COR-L47 (cell line): ENCODE measurements around the gene SMIM7.
"Not testable (repeated sequence)": the region's sequence is repeated elsewhere in the genome, so short reads cannot be mapped to it uniquely, and the experiment has no call there.

Source experiments
- DNase-seq: peaks from one replicate; lab custom pipeline; 2025; lab: John Stamatoyannopoulos, UW

Gene SMIM7

GRCh38 chr19:16659832-16660708 is at the start of gene SMIM7:
Gene SMIM7, minus strand, starts transcription at chr19:16660144. Its CDS starts 34 bp downstream, at chr19:16660110.
- DNase-seq: peak; percentile 98

DNA sequence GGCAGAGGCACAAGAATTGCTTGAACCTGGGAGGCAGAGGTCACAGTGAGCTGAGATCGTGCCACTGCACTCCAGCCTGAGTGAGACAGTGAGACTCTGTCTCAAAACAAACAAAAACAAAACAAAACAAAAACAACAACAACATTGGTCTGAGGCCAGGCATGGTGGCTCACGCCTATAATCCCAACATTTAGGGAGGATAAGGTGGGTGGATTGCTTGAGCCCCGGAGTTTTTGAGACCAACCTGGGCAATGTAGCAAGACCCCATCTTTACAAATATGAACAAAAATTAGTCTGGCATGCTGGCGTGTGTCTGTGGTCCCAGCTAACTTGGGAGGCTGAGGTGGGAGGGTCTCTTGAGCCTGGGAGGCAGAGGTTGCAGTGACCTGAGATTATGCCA is 43.7 kb upstream of the SMIM7 start:
- DNase-seq: no peak

- no peak for DNase-seq
Observed at GRCh38 chr19:16702123-16702522, 42.2 kb upstream of the SMIM7 start.

DNA sequence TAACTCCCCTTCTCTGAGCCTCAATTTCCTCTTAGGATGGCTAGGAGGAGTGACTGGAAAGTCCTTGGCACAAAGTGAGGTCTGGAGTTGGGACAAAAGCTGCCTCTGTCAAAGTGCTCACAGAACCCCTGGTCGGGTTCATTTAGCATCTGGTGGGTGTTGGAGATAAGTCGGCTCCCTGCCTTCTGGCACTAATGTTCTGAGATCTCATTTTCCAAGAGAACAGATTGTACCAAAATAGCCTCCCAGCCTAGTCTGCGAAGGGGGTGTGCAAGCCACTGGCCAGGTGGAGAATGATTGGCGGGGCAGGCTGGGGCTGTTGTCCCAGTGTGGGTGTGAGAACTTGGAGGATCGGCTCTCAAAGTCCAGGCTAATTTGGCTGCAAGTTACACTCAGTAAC is 39.0 kb upstream of the SMIM7 start:
- DNase-seq: no peak

- no peak for DNase-seq
Observed at GRCh38 chr19:16688084-16688483, 28.1 kb upstream of the SMIM7 start.

GRCh38 chr19:16684216-16684615 is 24.3 kb upstream of the SMIM7 start:
- DNase-seq: no peak

DNA sequence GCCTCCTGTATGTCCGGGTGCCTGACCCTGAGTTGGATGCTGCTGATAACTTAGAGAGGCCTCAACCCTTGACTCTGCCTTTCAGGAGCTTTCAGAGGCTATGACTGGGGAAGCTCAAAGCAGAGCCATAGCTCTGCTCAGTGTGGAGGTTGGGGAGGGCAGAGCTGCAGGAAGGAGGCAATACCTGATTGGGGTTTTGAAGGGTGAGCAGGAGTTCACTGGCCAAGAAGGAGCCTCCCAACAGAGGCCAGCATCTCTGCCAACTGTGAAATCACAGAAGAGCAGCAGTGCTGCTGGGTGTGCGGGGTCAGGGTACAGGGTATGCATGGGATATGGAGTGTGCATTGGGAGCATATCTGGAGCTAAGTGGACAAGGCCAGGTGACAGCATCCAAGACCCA is 22.6 kb upstream of the SMIM7 start:
- DNase-seq: no peak

DNA sequence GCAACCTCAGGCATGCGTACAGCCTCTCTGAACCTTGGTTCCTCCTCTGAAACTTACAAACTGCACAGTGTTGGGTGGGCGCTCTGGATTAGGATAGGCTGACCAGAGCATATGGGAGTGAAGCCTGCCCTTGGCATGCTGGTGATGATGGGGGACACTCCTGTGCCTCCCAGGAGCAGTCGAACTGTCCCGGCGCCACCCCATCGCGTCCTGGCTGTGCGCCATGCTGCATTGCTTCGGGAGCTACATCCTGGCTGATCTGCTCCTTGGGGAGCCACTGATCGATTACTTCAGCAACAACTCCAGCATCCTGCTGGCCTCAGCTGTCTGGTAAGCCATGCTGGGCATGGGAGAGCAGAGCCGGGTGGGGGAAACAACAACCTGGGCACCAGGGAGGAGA is 19.9 kb upstream of the SMIM7 start:
- no peak for DNase-seq

DNA sequence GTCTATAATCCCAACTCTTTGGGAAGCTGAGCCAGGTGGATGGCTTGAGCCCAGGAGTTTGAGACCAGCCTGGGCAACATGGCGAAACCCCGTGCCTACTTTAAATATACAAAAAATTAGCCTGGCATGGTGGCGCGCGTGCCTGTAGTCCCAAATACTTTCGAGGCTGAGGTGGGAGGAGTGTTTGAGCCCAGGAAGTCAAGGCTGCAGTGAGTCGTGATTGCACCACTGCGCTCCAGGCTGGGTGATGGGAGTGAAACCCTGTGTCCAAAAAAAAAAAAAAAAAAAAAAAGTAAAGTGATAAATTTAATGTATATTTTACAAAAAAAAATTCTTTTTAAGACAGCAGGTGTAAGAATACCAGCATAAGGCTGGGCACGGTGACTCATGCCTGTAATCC is 18.6 kb upstream of the SMIM7 start:
- no peak for DNase-seq

DNA sequence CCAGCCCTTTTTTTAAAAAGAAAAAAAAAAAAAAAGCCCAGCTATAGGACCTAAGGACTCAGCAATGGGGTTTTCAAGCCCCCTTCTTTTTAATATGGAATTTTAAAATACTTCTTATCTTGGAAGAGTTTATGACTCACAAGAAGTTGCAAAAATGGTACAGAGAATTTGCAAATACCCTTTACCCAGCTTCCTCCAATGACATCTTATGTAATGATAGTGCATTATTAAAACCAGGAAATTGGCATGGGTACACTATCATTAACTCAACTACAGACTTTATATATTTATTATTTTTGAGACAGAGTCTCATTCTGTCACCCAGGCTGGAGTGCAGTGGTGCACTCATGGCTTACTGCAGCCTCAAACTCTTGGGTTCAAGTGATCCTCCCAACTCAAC is 17.1 kb upstream of the SMIM7 start:
- no peak for DNase-seq

DNA sequence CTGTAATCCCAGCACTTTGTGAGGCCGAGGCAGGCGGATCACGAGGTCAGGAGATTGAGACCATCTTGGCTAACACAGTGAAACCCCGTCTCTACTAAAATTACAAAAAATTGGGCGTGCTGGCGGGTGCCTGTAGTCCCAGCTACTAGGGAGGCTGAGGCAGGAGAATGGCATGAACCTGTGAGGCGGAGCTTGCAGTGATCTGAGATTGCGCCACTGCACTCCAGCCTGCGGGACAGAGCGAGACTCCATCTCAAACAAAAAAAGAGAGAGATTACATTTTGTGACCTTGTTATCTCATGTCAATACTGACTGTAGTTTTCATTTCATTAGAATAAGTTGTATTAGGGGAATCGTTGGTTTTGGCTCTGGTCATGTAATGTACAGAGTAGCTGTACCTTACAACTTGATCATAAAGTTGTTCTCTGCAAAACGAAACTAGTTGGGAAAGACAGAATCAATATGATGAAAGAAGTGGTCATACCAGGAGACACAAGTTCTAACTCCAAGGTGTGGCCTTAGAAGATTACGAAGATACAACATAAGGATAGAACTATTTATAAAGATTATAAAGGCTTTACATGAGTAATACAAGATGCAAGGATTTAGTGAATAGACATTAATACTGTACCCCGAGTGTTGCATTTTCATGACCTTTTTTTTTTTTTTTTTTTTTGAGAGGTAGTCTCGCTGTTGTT is 16.3 kb upstream of the SMIM7 start:
- no peak for DNase-seq

- DNase-seq: not testable (repeated sequence)
Observed at GRCh38 chr19:16673839-16674238, 13.9 kb upstream of the SMIM7 start.

- no peak for DNase-seq
Observed at GRCh38 chr19:16673231-16673630, 13.3 kb upstream of the SMIM7 start.

DNA sequence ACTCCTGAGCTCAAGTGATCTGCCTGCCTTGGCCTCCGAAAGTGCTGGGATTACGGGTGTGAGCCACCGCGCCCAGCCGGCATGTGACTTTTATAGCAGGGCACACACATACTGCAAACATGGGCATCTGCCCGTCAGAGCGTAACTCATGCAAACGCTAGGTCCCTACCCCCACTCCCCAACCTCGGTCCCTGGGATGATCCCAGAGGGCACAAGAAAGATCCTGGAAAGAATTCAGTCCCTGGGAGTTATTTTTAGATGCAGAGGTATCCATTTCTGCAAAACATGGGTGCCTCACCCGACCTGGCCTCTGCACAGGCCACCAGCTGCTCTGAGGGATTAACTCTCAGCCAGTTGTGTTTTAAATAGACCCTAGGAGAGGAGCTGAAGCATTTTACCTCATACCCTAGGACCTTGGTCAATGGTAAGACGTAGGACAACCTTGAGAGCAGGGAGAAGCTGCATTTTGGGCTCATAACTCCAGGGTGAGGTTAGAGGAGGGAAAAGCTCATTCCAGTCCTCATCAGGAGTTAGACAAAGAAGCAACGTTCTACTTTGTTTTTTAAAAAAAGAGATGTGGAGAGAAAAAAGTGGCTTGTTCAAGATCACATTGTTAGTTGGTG is 11.8 kb upstream of the SMIM7 start:
- DNase-seq: no peak

- DNase-seq: no peak
Observed at GRCh38 chr19:16670291-16670690, 10.3 kb upstream of the SMIM7 start.

DNA sequence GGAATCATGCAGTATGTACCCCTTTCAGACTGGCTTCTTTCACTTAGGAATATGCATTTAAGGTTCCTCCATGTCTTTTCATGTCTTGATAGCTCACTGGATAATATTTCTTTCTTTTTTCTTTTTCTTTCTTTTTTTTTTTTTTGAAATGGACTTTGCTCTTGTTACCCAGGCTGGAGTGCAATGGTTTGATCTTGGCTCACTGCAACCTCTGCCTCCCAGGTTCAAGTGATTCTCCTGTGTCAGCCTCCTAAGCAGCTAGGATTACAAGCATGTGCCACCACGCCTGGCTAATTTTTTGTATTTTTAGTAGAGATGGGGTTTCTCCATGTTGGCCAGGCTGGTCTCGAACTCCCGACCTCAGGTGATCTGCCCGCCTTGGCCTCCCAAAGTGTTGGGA is 8.8 kb upstream of the SMIM7 start:
- not testable (repeated sequence) for DNase-seq

- DNase-seq: no peak
Observed at GRCh38 chr19:16668176-16668575, 8.2 kb upstream of the SMIM7 start.

- DNase-seq: no peak
Observed at GRCh38 chr19:16661480-16662034, 1.6 kb upstream of the SMIM7 start.

GRCh38 chr19:16660763-16661479 is 977 bp upstream of the SMIM7 start, which contains the start of gene TMEM38A:
Gene TMEM38A, plus strand, starts transcription at chr19:16661139. Its CDS starts 79 bp downstream, at chr19:16661218.
- DNase-seq: no peak

GRCh38 chr19:16659464-16659831 is 496 bp downstream of the SMIM7 start:
- DNase-seq: no peak

DNA sequence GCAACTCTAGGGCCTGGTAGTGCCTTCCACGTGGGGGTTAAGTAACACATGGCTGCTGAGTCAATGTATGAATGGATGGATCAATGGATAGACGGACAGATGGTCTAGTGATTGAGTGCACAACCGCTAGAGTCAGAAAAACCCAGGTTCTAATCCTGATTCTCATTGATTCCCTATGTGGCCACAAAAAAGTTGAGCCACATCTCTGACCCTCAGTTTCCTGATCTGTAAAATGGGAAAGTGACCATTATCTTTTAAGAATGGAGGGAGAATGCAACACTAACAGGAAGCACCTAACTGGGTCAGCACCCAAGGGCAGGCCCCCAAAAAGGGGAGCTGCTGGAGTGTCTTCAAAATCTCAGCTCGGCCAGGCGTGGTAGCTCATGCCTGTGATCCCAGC is 2.6 kb downstream of the SMIM7 start:
- no peak for DNase-seq

DNA sequence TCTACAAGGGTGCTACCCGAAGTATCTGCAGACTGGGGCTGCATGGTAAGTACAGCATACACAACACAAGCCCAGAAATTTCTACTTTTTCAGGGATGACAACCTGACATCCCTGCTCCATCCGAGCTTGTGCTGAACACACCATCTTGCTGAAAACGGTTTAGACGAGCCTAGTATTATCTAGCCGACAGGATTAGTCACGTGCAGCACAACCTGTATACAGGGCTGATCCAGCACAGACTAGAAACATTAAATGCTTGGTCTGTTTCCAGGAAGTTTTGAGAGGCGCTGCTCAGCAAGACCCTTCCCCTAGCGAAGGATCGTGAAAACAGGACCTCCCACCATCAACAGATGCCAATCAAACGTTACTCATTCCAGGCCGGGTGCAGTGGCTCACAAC is 4.2 kb downstream of the SMIM7 start:
- no peak for DNase-seq
